Parathyroid adenoma (tissue), 2 donors: ENCODE measurements around the gene MAGI2.
"Not testable (repeated sequence)": the region's sequence is repeated elsewhere in the genome, so short reads cannot be mapped to it uniquely, and the experiment has no call there.

Source experiments
- H2AFZ ChIP-seq: fragments of 300-600 bp; sonication (generic); one replicate; pipeline ENCODE4 v1.7.0; 2017; ENCODE audit warnings: antibody characterized with exemption, mild to moderate bottlenecking
- H3K27ac ChIP-seq: fragments of 300-600 bp; sonication (generic); one replicate; pipeline ENCODE4 v1.7.0; 2017
- H3K27me3 ChIP-seq: fragments of 300-600 bp; sonication (generic); one replicate; pipeline ENCODE4 v1.7.0; 2017; ENCODE audit warnings: low read length; ENCODE audit not compliant: control insufficient read depth, insufficient read depth
- H3K36me3 ChIP-seq: fragments of 300-600 bp; sonication (generic); one replicate; pipeline ENCODE4 v1.7.0; 2017; ENCODE audit warnings: low read length; ENCODE audit not compliant: control insufficient read depth, insufficient read depth
- H3K4me1 ChIP-seq: fragments of 300-600 bp; sonication (generic); one replicate; pipeline ENCODE4 v1.7.0; 2017; ENCODE audit warnings: control low read depth
- H3K4me2 ChIP-seq: fragments of 300-600 bp; sonication (generic); one replicate; pipeline ENCODE4 v1.7.0; 2017; ENCODE audit warnings: low read length
- H3K4me3 ChIP-seq: fragments of 300-600 bp; sonication (generic); one replicate; pipeline ENCODE4 v1.7.0; 2017; ENCODE audit warnings: low read depth, low read length
- H3K79me2 ChIP-seq: fragments of 300-600 bp; sonication (generic); one replicate; pipeline ENCODE4 v1.7.0; 2017; ENCODE audit warnings: control low read depth
- H3K9ac ChIP-seq: fragments of 300-600 bp; sonication (generic); one replicate; pipeline ENCODE4 v1.7.0; 2017; ENCODE audit warnings: mild to moderate bottlenecking
- H3K9me3 ChIP-seq: fragments of 300-600 bp; sonication (generic); one replicate; pipeline ENCODE4 v1.7.0; 2017; ENCODE audit warnings: low read length; ENCODE audit not compliant: control insufficient read depth
- CTCF ChIP-seq: fragments of 300-600 bp; sonication (generic); IDR thresholded peaks from one replicate; pipeline ENCODE4 v1.7.0; 2017; ENCODE audit warnings: antibody characterized with exemption, mild to moderate bottlenecking
- donor health status: primary hyperparathyroidism.

MAGI2 gene

GRCh38 chr7:79036356-79036755, 417.1 kb downstream of the MAGI2 start:
- Histone ChIP-seq H3K79me2 (no peaks in the 10 kb centered on the region), H3K9me3 (no peaks in the 10 kb centered on the region), H3K27me3 (no peaks in the 10 kb centered on the region), H3K36me3 (no peaks in the 10 kb centered on the region), H2AFZ (no peak overlapping the region), H3K9ac (no peak overlapping the region), H3K4me3 (no peak overlapping the region), H3K4me1 (no peaks in the 10 kb centered on the region), H3K4me2 (no peak overlapping the region), H3K27ac (no peak overlapping the region)
- no peak for TF ChIP-seq CTCF

- H3K36me3 ChIP-seq: no peaks in the 10 kb centered on the region
- H3K9me3 ChIP-seq: no peaks in the 10 kb centered on the region
- H3K27ac ChIP-seq: no peak overlapping the region
- no peak overlapping the region for H3K4me3 ChIP-seq
- H2AFZ ChIP-seq: no peak overlapping the region
- no peak for TF ChIP-seq CTCF
- H3K27me3 ChIP-seq: no peaks in the 10 kb centered on the region
- H3K4me1 ChIP-seq: no peaks in the 10 kb centered on the region
- no peaks in the 10 kb centered on the region for H3K79me2 ChIP-seq
- no peak overlapping the region for H3K4me2 ChIP-seq
- H3K9ac ChIP-seq: no peak overlapping the region
Measured at GRCh38 chr7:79035858-79036257, 417.6 kb downstream of the MAGI2 start.

GRCh38 chr7:79034730-79035129, 418.7 kb downstream of the MAGI2 start:
- no peak overlapping the region for H2AFZ ChIP-seq
- H3K9me3 ChIP-seq: no peaks in the 10 kb centered on the region
- no peaks in the 10 kb centered on the region for H3K4me1 ChIP-seq
- no peak overlapping the region for H3K4me2 ChIP-seq
- H3K27ac ChIP-seq: no peak overlapping the region
- H3K4me3 ChIP-seq: no peak overlapping the region
- H3K36me3 ChIP-seq: no peaks in the 10 kb centered on the region
- H3K9ac ChIP-seq: no peak overlapping the region
- TF ChIP-seq CTCF: no peak
- H3K79me2 ChIP-seq: no peaks in the 10 kb centered on the region
- H3K27me3 ChIP-seq: no peaks in the 10 kb centered on the region

- H3K27me3 ChIP-seq, H3K4me2 ChIP-seq, H3K9ac ChIP-seq, H3K9me3 ChIP-seq, H2AFZ ChIP-seq, H3K4me3 ChIP-seq, H3K4me1 ChIP-seq, H3K36me3 ChIP-seq, H3K27ac ChIP-seq, H3K79me2 ChIP-seq: not testable (repeated sequence)
Measured at GRCh38 chr7:79019711-79020110, 433.8 kb downstream of the MAGI2 start.

GRCh38 chr7:79011921-79012320, 441.5 kb downstream of the MAGI2 start:
- no peaks in the 10 kb centered on the region for H3K9me3 ChIP-seq
- TF ChIP-seq CTCF: no peak
- no peak overlapping the region for H3K4me2 ChIP-seq
- no peaks in the 10 kb centered on the region for H3K79me2 ChIP-seq
- H2AFZ ChIP-seq: no peak overlapping the region
- no peaks in the 10 kb centered on the region for H3K27me3 ChIP-seq
- H3K27ac ChIP-seq: no peak overlapping the region
- no peaks in the 10 kb centered on the region for H3K36me3 ChIP-seq
- no peak overlapping the region for H3K4me3 ChIP-seq
- no peak overlapping the region for H3K9ac ChIP-seq
- H3K4me1 ChIP-seq: no peaks in the 10 kb centered on the region
